HuH-7 (cell line): ENCODE data around the gene LNX1.

Experiments used
- DNase-seq: peaks from one replicate; pipeline ENCODE4 v3.0.0; 2011; ENCODE audit warnings: low spot score

The LNX1 gene

GRCh38 chr4:53591372-53591892, at the start of gene LNX1:
TSS of gene LNX1 (minus strand) at chr4:53591486. CDS start at chr4:53574002, 17,484 bp downstream.
- DNase-seq = no peak

GRCh38 chr4:53640576-53641453, 49.5 kb upstream of the LNX1 start:
- DNase-seq = no peak

- DNase-seq = no peak
Measured at GRCh38 chr4:53638919-53639318, 47.6 kb upstream of the LNX1 start.

GRCh38 chr4:53637348-53637747, 46.1 kb upstream of the LNX1 start:
- no peak for DNase-seq

- DNase-seq = no peak
Measured at GRCh38 chr4:53635697-53636483, 44.6 kb upstream of the LNX1 start.

GRCh38 chr4:53633608-53634007, 42.3 kb upstream of the LNX1 start:
- no peak for DNase-seq

- no peak for DNase-seq
Measured at GRCh38 chr4:53629296-53629695, 38.0 kb upstream of the LNX1 start.

GRCh38 chr4:53626491-53626890, 35.2 kb upstream of the LNX1 start:
- no peak for DNase-seq

- no peak for DNase-seq
Measured at GRCh38 chr4:53625888-53626287, 34.6 kb upstream of the LNX1 start.

GRCh38 chr4:53622739-53623151, 31.5 kb upstream of the LNX1 start:
- DNase-seq = no peak

GRCh38 chr4:53620956-53621355, 29.7 kb upstream of the LNX1 start:
- DNase-seq = no peak

GRCh38 chr4:53619431-53619830, 28.1 kb upstream of the LNX1 start:
- no peak for DNase-seq

- DNase-seq = no peak
Measured at GRCh38 chr4:53618321-53618720, 27.0 kb upstream of the LNX1 start.

- DNase-seq = no peak
Measured at GRCh38 chr4:53617101-53617680, 25.9 kb upstream of the LNX1 start.

- DNase-seq = no peak
Measured at GRCh38 chr4:53616219-53616618, 24.9 kb upstream of the LNX1 start.

GRCh38 chr4:53614591-53614990, 23.3 kb upstream of the LNX1 start:
- peak; percentile 17 for DNase-seq

GRCh38 chr4:53613428-53613827, 22.1 kb upstream of the LNX1 start:
- no peak for DNase-seq

- no peak for DNase-seq
Measured at GRCh38 chr4:53608649-53609048, 17.4 kb upstream of the LNX1 start.

- DNase-seq = no peak
Measured at GRCh38 chr4:53608242-53608641, 17.0 kb upstream of the LNX1 start.

- no peak for DNase-seq
Measured at GRCh38 chr4:53605783-53606182, 14.5 kb upstream of the LNX1 start.

- no peak for DNase-seq
Measured at GRCh38 chr4:53602390-53602789, 11.1 kb upstream of the LNX1 start.

- DNase-seq = peak; percentile 58
Measured at GRCh38 chr4:53601251-53601764, 10.0 kb upstream of the LNX1 start.
